ENCODE data around the gene PCDHA11. TPM values are rescaled to one million over a fixed set of nuclear protein-coding genes. Genes with fewer than 3 reads are reported as not detected.

PCDHA11 gene
- total and polyA plus RNA-seq, 2 of the 13 experiments (the other 11 are each of a cell fraction or from before 2014, with no cell fraction given): 0.29 TPM; not detected in 1

GRCh38 chr5:140835622-140836510 is 32.9 kb upstream of the PCDHA11 start:
- in situ Hi-C loops (cut with HindIII; ENCODE audit: extremely low pct_ligation_motif_present, low pct_unique_long_range_greater_than_20kb): no loop called here
- ChIA-PET CTCF (ENCODE audit: low intra/inter-chr PET ratio, low total read pairs) (no interaction called here), POLR2A (no interaction called here)
- no peaks in the 10 kb centered on the region for H3K27me3 ChIP-seq (ENCODE audit: control insufficient read depth in 1 of 2, insufficient read depth in 2 of 2, low read length in 2 of 2)
- DNase-seq (ENCODE audit: low spot score) (no peak), ATAC-seq (no peak), FAIRE-seq (no peak)
- BruUV-seq (replicated peaks): no TSS peak
- WGBS (ENCODE audit: low lambda C conversion rate): 90% methylated on average over 83 of the region's 103 CpGs
- H3K4me2 ChIP-seq (ENCODE audit: low read depth, low read length): no peak overlapping the region
- no peaks in the 10 kb centered on the region for H3K79me2 ChIP-seq (ENCODE audit: insufficient read depth, low read length)
- H4K20me1 ChIP-seq (ENCODE audit: insufficient read depth, low read length): no peaks in the 10 kb centered on the region
- H3K9me3 ChIP-seq (ENCODE audit: low read length): no peaks in the 10 kb centered on the region
- intact Hi-C loops (cut with micrococcal nuclease; ENCODE audit: unreplicated experiment): no loop called here
- no peaks in the 10 kb centered on the region for H3K36me3 ChIP-seq (replicated peaks in 1 of 2; ENCODE audit: control insufficient read depth in 1 of 2, insufficient read depth in 2 of 2, low read length in 2 of 2)
- no peak overlapping the region for H3K27ac ChIP-seq (ENCODE audit: extremely low read length, insufficient read depth, low read length)
- no peaks in the 10 kb centered on the region for H3K4me1 ChIP-seq (ENCODE audit: insufficient read depth, low read length)
- H2AFZ ChIP-seq (ENCODE audit: low read length): no peak overlapping the region
- H3K9ac ChIP-seq (ENCODE audit: insufficient read depth, low read depth, low read length): no peak overlapping the region
- H3K4me3 ChIP-seq (replicated peaks in 1 of 3; ENCODE audit: insufficient read depth in 1 of 3, low read depth in 2 of 3, low read length in 3 of 3): no peak overlapping the region
- TF ChIP-seq RXRB (CRISPR knock-in tag; IDR thresholded peaks at IDR 0.05; ENCODE audit: borderline replicate concordance) (no peak), TCF12 (IDR thresholded peaks at IDR 0.05) (no peak), TCF12 (CRISPR knock-in tag; IDR thresholded peaks at IDR 0.05) (no peak), ZKSCAN1 (IDR thresholded peaks at IDR 0.05; ENCODE audit: low read length) (no peak), ZBTB44 (CRISPR knock-in tag; IDR thresholded peaks at IDR 0.05) (no peak), HNF1B (CRISPR knock-in tag; IDR thresholded peaks at IDR 0.05) (no peak), MTF1 (CRISPR knock-in tag; IDR thresholded peaks at IDR 0.05) (no peak), ZNF770 (CRISPR knock-in tag; IDR thresholded peaks at IDR 0.05) (no peak), RARA (CRISPR knock-in tag; IDR thresholded peaks at IDR 0.05) (no peak), ZNF232 (CRISPR knock-in tag; IDR thresholded peaks at IDR 0.05; ENCODE audit: borderline replicate concordance) (no peak), NRL (CRISPR knock-in tag; IDR thresholded peaks at IDR 0.05; ENCODE audit: borderline replicate concordance) (no peak), ZBTB14 (CRISPR knock-in tag; IDR thresholded peaks at IDR 0.05) (no peak), ZIK1 (CRISPR knock-in tag; IDR thresholded peaks at IDR 0.05; ENCODE audit: borderline replicate concordance, low read depth) (no peak), ZNF12 (CRISPR knock-in tag; IDR thresholded peaks at IDR 0.05) (no peak), HDAC2 (CRISPR knock-in tag; IDR thresholded peaks at IDR 0.05) (no peak), EHMT2 (IDR thresholded peaks at IDR 0.05; ENCODE audit: borderline replicate concordance, low read depth, low read length) (no peak), TRIM24 (CRISPR knock-in tag; IDR thresholded peaks at IDR 0.05) (no peak), PITX1 (CRISPR knock-in tag; IDR thresholded peaks at IDR 0.05) (no peak), GABPB1 (CRISPR knock-in tag; IDR thresholded peaks at IDR 0.05) (no peak)

Data from HepG2 (cell line).